Measurements from ENCODE around the gene FUT1. TPM values are rescaled to one million over a fixed set of nuclear protein-coding genes. Genes with fewer than 3 reads are reported as not detected.

FUT1 gene
- total RNA-seq, 4 donors from 2014 or later: 0.83 to 2.5 (median 2.1) TPM

DNA sequence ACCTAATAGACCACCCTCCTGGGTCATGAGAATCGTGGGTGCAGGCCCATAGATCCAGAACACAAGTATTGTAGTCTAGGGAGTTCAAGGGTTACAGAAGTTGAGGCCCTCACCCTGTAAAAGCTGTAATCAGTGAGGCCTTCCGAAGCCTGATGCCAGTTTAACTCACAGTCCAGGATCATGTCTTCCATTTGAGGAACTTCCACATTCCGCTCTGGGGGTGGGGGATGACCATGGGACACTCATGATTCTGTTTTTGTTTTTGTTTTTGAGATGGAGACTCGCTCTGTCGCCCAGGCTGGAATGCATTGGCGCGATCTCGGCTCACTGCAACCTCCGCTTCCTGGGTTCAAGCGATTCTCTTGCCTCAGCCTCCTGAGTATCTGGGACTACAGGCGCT, 10.3 kb downstream of the FUT1 start:
- intact Hi-C loops (cut with DNase I): no loop called here
- Histone ChIP-seq H3K27ac (replicated peaks in 1 of 4) (peak overlapping the region in 3 of 4 donors; percentile 38 to 77 (median 73)), H3K36me3 (peaks cover 0 to 2% (median 0%) of the 10 kb centered on the region in 4 donors), H3K9me3 (peaks cover 0 to 3% (median 0%) of the 10 kb centered on the region in 4 donors), H3K27me3 (peaks cover 0 to 21% (median 4%) of the 10 kb centered on the region in 4 donors), H3K4me3 (no peak overlapping the region), H3K4me1 (peaks cover 12 to 48% (median 37%) of the 10 kb centered on the region in 4 donors)
- DNase-seq (ENCODE audit: extremely low spot score): no peak
- no peak for TF ChIP-seq POLR2AphosphoS5 (IDR thresholded peaks at IDR 0.05)
- TF ChIP-seq, protein P1, sequence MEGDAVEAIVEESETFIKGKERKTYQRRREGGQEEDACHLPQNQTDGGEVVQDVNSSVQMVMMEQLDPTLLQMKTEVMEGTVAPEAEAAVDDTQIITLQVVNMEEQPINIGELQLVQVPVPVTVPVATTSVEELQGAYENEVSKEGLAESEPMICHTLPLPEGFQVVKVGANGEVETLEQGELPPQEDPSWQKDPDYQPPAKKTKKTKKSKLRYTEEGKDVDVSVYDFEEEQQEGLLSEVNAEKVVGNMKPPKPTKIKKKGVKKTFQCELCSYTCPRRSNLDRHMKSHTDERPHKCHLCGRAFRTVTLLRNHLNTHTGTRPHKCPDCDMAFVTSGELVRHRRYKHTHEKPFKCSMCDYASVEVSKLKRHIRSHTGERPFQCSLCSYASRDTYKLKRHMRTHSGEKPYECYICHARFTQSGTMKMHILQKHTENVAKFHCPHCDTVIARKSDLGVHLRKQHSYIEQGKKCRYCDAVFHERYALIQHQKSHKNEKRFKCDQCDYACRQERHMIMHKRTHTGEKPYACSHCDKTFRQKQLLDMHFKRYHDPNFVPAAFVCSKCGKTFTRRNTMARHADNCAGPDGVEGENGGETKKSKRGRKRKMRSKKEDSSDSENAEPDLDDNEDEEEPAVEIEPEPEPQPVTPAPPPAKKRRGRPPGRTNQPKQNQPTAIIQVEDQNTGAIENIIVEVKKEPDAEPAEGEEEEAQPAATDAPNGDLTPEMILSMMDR (IDR thresholded peaks at IDR 0.05): no peak
- WGBS: 94% methylated on average over 11 of the region's 11 CpGs

DNA sequence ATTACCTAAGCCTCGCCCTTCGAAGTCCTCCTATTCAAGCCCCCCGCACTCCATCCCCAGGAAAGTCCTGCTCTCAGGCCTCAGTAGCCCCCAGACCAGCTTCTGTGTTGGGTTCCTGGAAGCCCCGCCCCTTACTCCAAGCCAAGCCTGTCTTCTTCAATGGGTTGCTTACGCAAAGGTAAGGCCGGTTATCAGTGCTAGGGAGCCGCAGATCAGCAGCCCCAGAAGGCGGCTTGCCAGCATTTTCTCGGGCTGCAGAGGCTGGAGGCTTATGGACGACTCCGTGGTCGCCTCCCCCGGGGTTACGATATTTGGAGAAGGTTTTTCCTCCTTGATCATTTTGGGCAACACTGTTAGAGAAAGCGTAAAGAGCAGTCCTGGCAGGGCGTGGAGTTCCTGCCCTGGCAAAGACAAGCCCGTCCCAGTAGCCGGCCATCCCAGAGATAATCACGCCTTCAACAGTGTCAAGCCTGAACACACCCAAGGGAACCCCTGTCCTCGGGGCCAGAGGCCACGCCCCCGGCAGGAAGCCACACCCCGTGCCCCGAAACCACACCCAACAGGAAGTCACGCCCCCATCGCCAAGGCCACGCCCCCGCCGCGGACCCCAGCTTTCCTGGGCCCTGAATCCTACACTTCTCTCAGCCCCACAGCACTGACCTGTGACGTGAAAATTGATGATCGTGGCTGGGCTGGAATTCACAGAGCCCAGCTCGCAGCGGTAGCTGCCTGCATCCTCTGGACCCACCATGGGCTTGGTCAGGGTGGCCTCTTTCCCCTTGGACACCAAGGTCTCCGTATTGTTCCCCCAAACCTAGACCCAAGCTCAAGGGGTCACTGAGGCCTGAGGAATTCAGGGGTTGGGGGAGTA, 11.1 kb downstream of the FUT1 start:
- H3K9me3 ChIP-seq: peaks cover 0 to 3% (median 0%) of the 10 kb centered on the region in 4 donors
- peaks cover 0 to 15% (median under 1%) of the 10 kb centered on the region in 4 donors for H3K27me3 ChIP-seq
- H3K4me3 ChIP-seq: peak overlapping the region; percentile 60 to 77 (median 66)
- peak overlapping the region; percentile 70 to 82 (median 75) for H3K27ac ChIP-seq (replicated peaks in 1 of 4)
- TF ChIP-seq, protein P1 (IDR thresholded peaks at IDR 0.05): no peak
- TF ChIP-seq POLR2A (IDR thresholded peaks at IDR 0.05; ENCODE audit: low read depth) (no peak), POLR2AphosphoS5 (IDR thresholded peaks at IDR 0.05) (peak; percentile 25 to 62)
- H3K36me3 ChIP-seq: peaks cover 0 to 2% (median 0%) of the 10 kb centered on the region in 4 donors
- peaks cover 7 to 40% (median 33%) of the 10 kb centered on the region in 4 donors for H3K4me1 ChIP-seq
- DNase-seq (ENCODE audit: extremely low spot score): no peak
- intact Hi-C loops (cut with DNase I): no loop called here
- WGBS: 75% methylated on average over 21 of the region's 35 CpGs

DNA sequence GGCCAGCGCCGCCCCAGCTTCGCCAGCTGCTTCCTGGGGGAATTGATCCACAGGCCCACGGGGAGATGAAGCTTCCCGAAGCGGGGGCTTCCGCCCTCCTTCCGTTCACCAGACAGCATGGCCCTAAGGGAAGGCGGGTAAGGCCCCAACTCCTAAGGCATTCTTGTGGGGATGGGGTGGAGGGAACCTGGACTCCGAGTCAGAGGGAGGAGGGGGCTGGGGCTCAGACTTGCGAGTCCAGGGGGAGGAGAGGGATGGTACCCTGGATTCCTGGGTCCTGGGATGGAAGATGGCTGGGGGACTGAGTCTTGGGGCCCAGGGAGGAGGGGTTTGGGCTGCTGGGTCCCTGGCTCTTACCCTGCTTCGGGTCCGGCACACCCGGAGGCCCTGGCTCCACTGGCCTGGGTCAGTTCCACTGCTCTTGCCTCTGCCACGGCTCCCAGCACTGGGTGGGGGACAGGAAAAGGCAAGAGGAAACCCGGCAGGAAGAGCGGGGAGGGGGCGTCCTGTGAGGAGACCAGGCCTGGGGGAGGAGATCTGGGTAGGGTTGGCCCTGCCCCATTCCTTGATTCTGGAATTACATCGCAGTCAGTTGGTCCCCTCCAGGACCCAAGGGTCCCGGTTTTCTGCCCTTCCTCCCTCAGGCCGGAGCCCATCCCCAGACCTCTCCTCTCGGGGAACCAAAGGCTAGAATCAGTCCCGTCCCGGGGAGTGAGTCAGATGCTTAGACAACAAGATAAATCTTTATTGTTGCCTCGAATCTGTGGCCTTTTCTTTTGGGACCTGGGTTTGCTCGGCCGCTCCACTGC, 12.1 kb downstream of the FUT1 start, which contains the start of gene RASIP1:
Gene RASIP1, minus strand, starts transcription at position 447 of the 809 bp plus-strand sequence. Its CDS starts 328 bp downstream, at position 119.
- intact Hi-C loops (cut with DNase I): no loop called here
- WGBS: 52% methylated on average over 24 of the region's 27 CpGs
- Histone ChIP-seq H3K27me3 (peaks cover 0 to 7% (median 0%) of the 10 kb centered on the region in 4 donors), H3K4me1 (peaks cover 6 to 39% (median 33%) of the 10 kb centered on the region in 4 donors), H3K9me3 (no peaks in the 10 kb centered on the region), H3K4me3 (peak within 1 kb of the TSS; percentile 60 to 77 (median 66)), H3K36me3 (peaks cover 0 to 8% (median 0%) of the 10 kb centered on the region in 4 donors), H3K27ac (replicated peaks in 1 of 4) (peak within 1 kb of the TSS; percentile 70 to 82 (median 75))
- no peak for DNase-seq (ENCODE audit: extremely low spot score)
- no peak for TF ChIP-seq POLR2A (IDR thresholded peaks at IDR 0.05; ENCODE audit: low read depth)
- TF ChIP-seq POLR2AphosphoS5 (IDR thresholded peaks at IDR 0.05): peak; percentile 64 to 77
- TF ChIP-seq, protein P1 (IDR thresholded peaks at IDR 0.05): no peak

DNA sequence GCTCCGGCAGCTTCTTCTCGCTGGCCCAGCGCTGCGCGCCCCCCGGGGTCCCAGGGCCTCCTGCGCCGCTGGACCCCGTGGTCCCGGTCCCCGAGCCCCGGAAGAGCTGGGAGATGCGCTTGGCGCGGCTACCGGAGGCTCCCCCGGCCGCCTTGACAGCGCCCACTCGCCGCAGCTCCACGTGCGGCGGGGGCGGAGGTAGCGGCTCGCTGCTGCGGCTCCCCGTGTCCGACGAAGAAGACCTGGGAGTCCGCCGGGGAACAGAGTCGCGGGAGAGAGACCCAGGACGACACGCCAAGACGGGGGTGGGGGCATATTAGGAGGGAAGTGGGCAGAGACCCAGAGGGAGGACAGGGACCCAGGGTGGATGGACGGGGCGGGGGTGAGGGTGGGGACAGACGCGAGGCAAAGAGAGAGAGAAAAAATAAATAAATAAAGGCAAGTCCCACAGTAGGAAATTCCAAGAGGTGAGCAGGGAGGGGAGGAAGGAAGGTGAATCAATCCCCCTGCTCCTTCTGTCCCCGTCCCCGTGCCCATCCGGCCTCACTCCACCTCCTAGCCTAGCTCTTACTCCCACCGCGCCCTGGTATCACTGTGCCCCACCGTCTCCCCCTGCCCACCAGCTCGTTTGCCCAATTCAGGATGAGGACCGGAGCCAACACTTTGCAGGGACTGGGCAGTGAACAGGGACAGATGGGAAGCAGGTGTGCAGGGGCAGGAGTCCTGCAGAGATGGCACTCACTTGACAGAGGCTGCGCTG, 12.9 kb downstream of the FUT1 start:
- Histone ChIP-seq H3K27ac (replicated peaks in 1 of 4) (peak overlapping the region; percentile 70 to 82 (median 75)), H3K27me3 (peaks cover 0 to 9% (median 2%) of the 10 kb centered on the region in 4 donors), H3K4me3 (peak overlapping the region; percentile 60 to 77 (median 66)), H3K9me3 (no peaks in the 10 kb centered on the region), H3K36me3 (peaks cover 0 to 16% (median 0%) of the 10 kb centered on the region in 4 donors), H3K4me1 (peaks cover 6 to 39% (median 35%) of the 10 kb centered on the region in 4 donors)
- TF ChIP-seq POLR2A (IDR thresholded peaks at IDR 0.05; ENCODE audit: low read depth) (no peak), POLR2AphosphoS5 (IDR thresholded peaks at IDR 0.05) (no peak), EP300 (IDR thresholded peaks at IDR 0.05) (no peak)
- TF ChIP-seq, protein P1 (IDR thresholded peaks at IDR 0.05): no peak
- no peak for DNase-seq (ENCODE audit: extremely low spot score)
- intact Hi-C loops (cut with DNase I): loop anchor here (2.0 kb wide), 1 partner anchor 65 kb away; no protein-coding TSS in a partner anchor
- 28% methylated on average over 31 of the region's 51 CpGs for WGBS
